ENCODE measurements around the gene DOCK2. TPM values are rescaled to one million over a fixed set of nuclear protein-coding genes. Genes with fewer than 3 reads are reported as not detected.

DOCK2 gene
- total RNA-seq, 1 donor from 2014 or later: 4.2 TPM

DNA sequence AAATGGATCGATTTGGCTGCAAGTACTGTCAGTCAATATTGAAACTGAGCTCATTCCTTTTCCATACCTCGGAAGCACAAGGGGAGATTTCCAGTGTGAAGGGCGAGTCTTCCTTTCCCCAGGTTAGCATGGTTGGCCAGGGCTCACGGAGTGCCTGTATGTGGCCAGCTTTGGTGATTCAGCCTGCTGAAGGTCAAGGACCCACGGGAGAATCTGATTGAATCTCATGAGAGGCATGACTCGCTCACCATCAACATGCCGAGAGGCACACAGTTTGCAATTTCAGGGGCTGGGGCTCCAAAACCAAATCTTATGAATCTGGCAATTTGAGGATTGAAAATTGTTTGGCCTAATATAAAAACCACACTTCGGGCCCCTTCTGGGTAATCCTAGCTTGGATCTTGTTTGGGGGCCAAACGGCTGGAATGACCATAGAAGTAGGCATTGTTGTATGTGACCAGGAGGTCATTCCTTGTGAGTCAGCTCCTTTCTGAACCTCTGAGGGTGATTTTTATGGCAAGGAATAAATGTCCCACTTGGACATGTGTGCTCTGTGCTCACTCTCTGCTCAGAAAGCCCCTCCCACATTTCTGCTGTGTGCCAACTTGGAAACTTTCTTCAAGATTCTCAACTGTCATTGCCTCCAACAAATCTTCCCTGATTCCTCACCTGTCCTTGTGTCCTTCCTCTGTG is 69.8 kb downstream of the DOCK2 start:
- no peaks in the 10 kb centered on the region for H3K9me3 ChIP-seq (replicated peaks)
- H3K27ac ChIP-seq (replicated peaks): no peak overlapping the region
- no peaks in the 10 kb centered on the region for H3K4me1 ChIP-seq
- H3K36me3 ChIP-seq: no peaks in the 10 kb centered on the region
- H3K27me3 ChIP-seq (ENCODE audit: low read depth): no peaks in the 10 kb centered on the region
- intact Hi-C loops (cut with micrococcal nuclease): loop anchor here (10.0 kb wide), 1 partner anchor 278 kb away; the partner anchor contains the start of gene INSYN2B
- no peak for DNase-seq
- H3K4me3 ChIP-seq: no peak overlapping the region
- TF ChIP-seq CTCF (IDR thresholded peaks at IDR 0.05; ENCODE audit: borderline replicate concordance): no peak

DNA sequence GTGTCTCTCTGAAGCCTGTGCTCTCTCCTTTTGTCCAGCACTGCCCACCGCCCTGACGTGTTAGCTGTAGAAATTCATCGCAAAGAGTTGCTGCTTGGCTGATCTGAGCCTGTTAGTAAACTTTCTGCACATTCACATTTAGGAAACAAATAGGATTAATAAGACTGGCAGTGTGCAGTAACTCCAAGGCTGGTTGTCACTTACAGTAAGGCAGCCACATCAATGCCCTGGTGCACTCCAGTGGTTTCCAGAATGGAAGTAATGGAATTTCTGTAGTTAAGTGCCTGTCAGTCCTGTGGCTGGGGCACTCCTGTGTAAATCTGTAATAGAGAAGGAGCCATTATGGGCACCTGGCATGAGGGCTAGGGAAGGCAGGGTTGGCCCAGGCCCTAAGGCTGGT is 70.6 kb downstream of the DOCK2 start:
- TF ChIP-seq CTCF (IDR thresholded peaks at IDR 0.05; ENCODE audit: borderline replicate concordance): no peak
- no peaks in the 10 kb centered on the region for H3K4me1 ChIP-seq
- no peak for DNase-seq
- no peaks in the 10 kb centered on the region for H3K27me3 ChIP-seq (ENCODE audit: low read depth)
- no peaks in the 10 kb centered on the region for H3K9me3 ChIP-seq (replicated peaks)
- no peak overlapping the region for H3K27ac ChIP-seq (replicated peaks)
- no peak overlapping the region for H3K4me3 ChIP-seq
- intact Hi-C loops (cut with micrococcal nuclease): loop anchor here (10.0 kb wide), 1 partner anchor 277 kb away; the partner anchor contains the start of gene INSYN2B
- H3K36me3 ChIP-seq: no peaks in the 10 kb centered on the region

DNA sequence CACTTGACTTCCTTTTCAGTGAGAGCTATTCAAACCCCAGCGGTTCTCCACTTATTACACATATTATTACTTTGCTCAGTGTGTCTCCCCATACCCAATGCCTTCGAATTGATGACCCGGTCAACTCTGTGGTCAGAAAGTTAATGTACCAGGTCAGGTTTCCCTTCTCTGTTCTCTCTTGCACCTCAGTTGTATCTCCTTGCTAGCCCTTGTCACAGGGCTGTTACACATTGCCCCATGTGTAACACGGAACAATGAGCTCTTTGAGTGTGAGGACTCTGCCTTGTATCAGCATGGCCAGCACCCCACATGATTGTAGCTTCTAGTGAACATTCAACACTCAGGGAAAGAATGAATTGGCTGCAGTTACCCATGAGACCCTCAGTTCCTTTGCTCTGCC is 73.6 kb downstream of the DOCK2 start:
- no peak for TF ChIP-seq CTCF (IDR thresholded peaks at IDR 0.05; ENCODE audit: borderline replicate concordance)
- intact Hi-C loops (cut with micrococcal nuclease): no loop called here
- no peaks in the 10 kb centered on the region for H3K36me3 ChIP-seq
- no peak overlapping the region for H3K4me3 ChIP-seq
- no peaks in the 10 kb centered on the region for H3K4me1 ChIP-seq
- H3K27ac ChIP-seq (replicated peaks): no peak overlapping the region
- H3K9me3 ChIP-seq (replicated peaks): no peaks in the 10 kb centered on the region
- H3K27me3 ChIP-seq (ENCODE audit: low read depth): no peaks in the 10 kb centered on the region
- no peak for DNase-seq

DNA sequence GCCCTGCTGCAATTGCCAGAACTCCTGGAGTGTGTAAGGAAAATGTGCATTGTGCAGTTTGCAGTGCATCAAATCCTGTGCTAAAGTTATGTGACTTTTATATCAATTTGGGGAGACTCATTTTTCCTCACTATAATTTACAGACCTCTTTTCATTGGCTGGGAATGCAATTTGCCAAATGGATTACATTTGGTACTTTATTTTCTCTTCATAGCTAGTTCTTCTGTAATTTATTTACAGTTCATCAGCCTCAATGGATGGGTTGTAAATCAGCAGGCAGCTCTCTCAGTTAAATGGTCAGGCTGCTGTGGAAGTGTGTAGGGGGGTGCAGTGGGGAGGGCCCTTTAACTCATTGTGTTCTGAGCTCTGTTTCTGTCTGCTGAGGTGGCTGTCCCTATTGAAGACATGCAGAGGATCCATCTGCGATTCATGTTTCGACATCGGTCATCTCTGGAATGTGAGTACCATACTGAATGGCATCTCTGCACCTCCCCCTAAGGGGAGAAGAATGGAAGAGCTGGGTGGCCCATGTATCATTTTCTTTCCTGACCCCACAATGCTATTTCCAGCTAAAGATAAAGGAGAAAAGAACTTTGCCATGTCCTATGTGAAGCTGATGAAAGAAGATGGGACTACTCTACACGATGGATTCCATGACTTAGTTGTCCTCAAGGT is 74.6 kb downstream of the DOCK2 start:
- H3K27ac ChIP-seq (replicated peaks): no peak overlapping the region
- no peaks in the 10 kb centered on the region for H3K27me3 ChIP-seq (ENCODE audit: low read depth)
- H3K9me3 ChIP-seq (replicated peaks): no peaks in the 10 kb centered on the region
- no peaks in the 10 kb centered on the region for H3K4me1 ChIP-seq
- intact Hi-C loops (cut with micrococcal nuclease): no loop called here
- DNase-seq: no peak
- no peak overlapping the region for H3K4me3 ChIP-seq
- no peak for TF ChIP-seq CTCF (IDR thresholded peaks at IDR 0.05; ENCODE audit: borderline replicate concordance)
- no peaks in the 10 kb centered on the region for H3K36me3 ChIP-seq

DNA sequence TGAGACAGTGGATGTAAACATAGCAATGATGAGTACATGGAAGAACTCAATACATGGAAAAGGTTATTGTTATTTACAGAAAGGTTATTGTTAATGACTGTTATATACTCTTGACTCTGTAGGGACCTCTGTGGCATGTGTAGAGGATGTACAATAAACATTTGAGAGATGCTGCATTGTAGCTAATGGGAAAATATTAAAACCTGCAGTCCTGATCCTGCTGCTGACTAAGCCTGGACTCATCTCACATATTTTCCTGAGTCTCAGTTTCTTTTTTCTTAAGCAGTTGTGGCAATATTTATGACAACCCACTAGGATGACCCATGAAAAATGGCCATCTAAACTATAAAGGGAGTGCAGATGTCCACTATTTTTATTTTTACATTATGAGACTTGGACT is 75.4 kb downstream of the DOCK2 start:
- peaks cover 3% of the 10 kb centered on the region for H3K27me3 ChIP-seq (ENCODE audit: low read depth)
- no peak for TF ChIP-seq CTCF (IDR thresholded peaks at IDR 0.05; ENCODE audit: borderline replicate concordance)
- H3K36me3 ChIP-seq: no peaks in the 10 kb centered on the region
- no peak for DNase-seq
- no peaks in the 10 kb centered on the region for H3K4me1 ChIP-seq
- intact Hi-C loops (cut with micrococcal nuclease): no loop called here
- no peaks in the 10 kb centered on the region for H3K9me3 ChIP-seq (replicated peaks)
- H3K27ac ChIP-seq (replicated peaks): no peak overlapping the region
- no peak overlapping the region for H3K4me3 ChIP-seq

Data from left ventricle myocardium inferior (tissue), 1 donor.